Panc1 (cell line): Measurements from ENCODE around the gene SORCS1.

Experiments used
- CTCF ChIP-seq: fragments of 450-650 bp; IDR thresholded peaks from 2 replicates; pipeline ENCODE4 v1.5.1; 2017; ENCODE audit warnings: mild to moderate bottlenecking
- POLR2AphosphoS5 ChIP-seq: IDR thresholded peaks from 2 replicates; pipeline ENCODE4 v1.6.1; 2012; ENCODE audit warnings: mild to moderate bottlenecking, low read depth, low read length, moderate library complexity
- TCF7L2 ChIP-seq: IDR thresholded peaks from 2 replicates; pipeline ENCODE4 v1.6.1; 2011; ENCODE audit warnings: mild to moderate bottlenecking, low read depth, low read length, inconsistent platforms

GRCh38 chr10:106873770-106874603 lies 290.5 kb downstream of the SORCS1 start:
- TF ChIP-seq POLR2AphosphoS5, result no peak
- no peak for TF ChIP-seq CTCF
- TF ChIP-seq TCF7L2, result no peak
